Femur (tissue), 1 donor: Measurements from ENCODE around the gene PAPSS1.
A peak's percentile ranks its signal among the peaks of the same experiment; 100 is the strongest.

Experiments
- DNase-seq: peaks from one replicate; pipeline ENCODE4 v3.0.0-alpha.2; 2017

Gene PAPSS1

GRCh38 chr4:107619066-107619465 lies 101.0 kb downstream of the PAPSS1 start:
- DNase-seq = peak; percentile 54

GRCh38 chr4:107618656-107619055 lies 101.4 kb downstream of the PAPSS1 start:
- no peak for DNase-seq

- no peak for DNase-seq
Measured at GRCh38 chr4:107616838-107617389, 103.1 kb downstream of the PAPSS1 start.

- DNase-seq = no peak
Measured at GRCh38 chr4:107615809-107616208, 104.2 kb downstream of the PAPSS1 start.

- DNase-seq = no peak
Measured at GRCh38 chr4:107603430-107603829, 116.6 kb downstream of the PAPSS1 start.

- no peak for DNase-seq
Measured at GRCh38 chr4:107600983-107601382, 119.1 kb downstream of the PAPSS1 start.

- no peak for DNase-seq
Measured at GRCh38 chr4:107600436-107600835, 119.6 kb downstream of the PAPSS1 start.

GRCh38 chr4:107599841-107600240 lies 120.2 kb downstream of the PAPSS1 start:
- no peak for DNase-seq

GRCh38 chr4:107593230-107593629 lies 126.8 kb downstream of the PAPSS1 start:
- DNase-seq = no peak

GRCh38 chr4:107592519-107592918 lies 127.5 kb downstream of the PAPSS1 start:
- no peak for DNase-seq

- DNase-seq = no peak
Measured at GRCh38 chr4:107589269-107589668, 130.8 kb downstream of the PAPSS1 start.

GRCh38 chr4:107586371-107586770 lies 133.7 kb downstream of the PAPSS1 start:
- DNase-seq = no peak

GRCh38 chr4:107579099-107579498 lies 140.9 kb downstream of the PAPSS1 start:
- DNase-seq = no peak

- DNase-seq = no peak
Measured at GRCh38 chr4:107578321-107578720, 141.7 kb downstream of the PAPSS1 start.

GRCh38 chr4:107577743-107578142 lies 142.3 kb downstream of the PAPSS1 start:
- no peak for DNase-seq

- DNase-seq = no peak
Measured at GRCh38 chr4:107575243-107575642, 144.8 kb downstream of the PAPSS1 start.

GRCh38 chr4:107572281-107572680 lies 147.8 kb downstream of the PAPSS1 start:
- no peak for DNase-seq

- no peak for DNase-seq
Measured at GRCh38 chr4:107570952-107571351, 149.1 kb downstream of the PAPSS1 start.

- DNase-seq = no peak
Measured at GRCh38 chr4:107564326-107564725, 155.7 kb downstream of the PAPSS1 start.
